ENCODE data around the gene NTRK3.
"Not testable (repeated sequence)": the region's sequence is repeated elsewhere in the genome, so short reads cannot be mapped to it uniquely, and the experiment has no call there.

The NTRK3 gene

DNA sequence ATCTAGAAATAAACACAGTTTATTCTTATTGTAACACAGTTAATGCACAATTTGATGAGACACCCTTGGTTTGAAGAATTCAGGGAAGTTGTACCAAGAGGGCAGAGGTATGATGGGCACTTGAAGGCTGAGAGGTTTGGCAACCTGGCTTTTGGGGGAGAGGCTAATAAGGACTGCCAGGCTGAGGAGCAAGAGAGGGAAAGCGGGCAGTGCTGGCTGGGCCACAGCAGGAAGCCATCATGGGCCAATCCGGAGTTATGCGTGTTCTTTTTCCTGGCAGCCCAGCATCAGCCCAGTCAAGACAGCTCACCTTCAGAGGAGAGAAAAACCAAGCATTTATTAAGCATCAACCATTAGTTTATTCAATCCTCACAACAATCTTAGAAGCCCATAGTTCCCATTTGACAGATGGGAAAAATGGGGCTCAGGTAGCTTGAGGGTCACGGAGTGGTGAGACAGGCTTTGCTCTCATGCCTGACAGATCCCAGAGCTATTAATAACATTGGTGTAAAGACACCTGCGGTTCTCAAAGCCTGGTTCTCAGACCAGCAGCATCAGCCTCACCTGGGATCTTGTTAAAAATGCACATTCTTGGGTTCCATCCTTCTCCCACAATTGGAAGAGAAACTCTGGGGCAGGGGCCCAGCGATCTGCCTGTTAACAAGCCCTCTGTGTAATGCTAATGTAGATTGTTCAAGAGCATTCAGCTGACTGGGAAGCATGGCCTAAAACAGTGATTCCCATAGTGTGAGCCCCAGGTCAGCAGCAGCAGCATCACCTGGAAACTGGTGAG, 183.7 kb downstream of the NTRK3 start:
- no peak for DNase-seq (ENCODE audit: low read depth)

DNA sequence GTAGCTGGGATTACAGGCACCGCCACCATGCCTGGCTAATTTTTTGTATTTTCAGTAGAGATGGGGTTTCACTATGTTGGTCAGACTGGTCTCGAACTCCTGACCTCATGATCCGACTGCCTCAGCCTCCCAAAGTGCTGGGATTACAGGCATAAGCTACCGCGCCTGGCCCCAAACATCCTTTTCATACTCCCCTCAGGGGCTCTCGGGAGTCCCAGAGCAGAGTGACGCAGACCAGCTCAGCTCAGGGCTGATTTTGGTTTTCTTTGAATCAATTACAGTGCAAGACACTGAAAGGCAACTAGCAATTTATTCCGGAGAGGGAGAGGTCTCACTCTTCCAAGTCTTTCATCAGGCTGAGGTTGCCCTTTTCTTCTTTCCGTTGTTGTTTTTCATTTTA, 184.4 kb downstream of the NTRK3 start:
- DNase-seq (ENCODE audit: low read depth), result not testable (repeated sequence)

DNA sequence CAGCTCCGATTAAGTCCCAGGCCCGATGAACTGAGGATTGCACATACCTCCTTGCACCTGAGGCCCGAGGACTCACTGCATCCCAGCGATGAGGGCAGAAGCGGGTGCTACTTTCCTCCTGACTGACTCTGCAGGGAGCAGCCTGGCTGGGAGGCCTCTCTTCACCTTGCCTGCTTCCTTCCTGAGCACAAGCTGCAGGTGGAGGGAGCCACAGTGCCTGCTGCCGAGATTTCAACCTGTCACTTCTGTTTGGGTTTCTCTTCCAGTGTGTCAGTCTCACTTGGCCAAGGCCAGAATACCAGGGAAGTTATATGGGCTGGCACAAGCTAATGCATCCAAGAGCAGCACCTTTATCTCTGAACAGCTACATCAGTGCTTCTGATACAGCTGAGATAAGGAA, 185.4 kb downstream of the NTRK3 start:
- DNase-seq (ENCODE audit: low read depth), result no peak

GRCh38 chr15:88069561-88069960, 187.0 kb downstream of the NTRK3 start:
- DNase-seq (ENCODE audit: low read depth), result no peak

- DNase-seq (ENCODE audit: low read depth), result no peak
Measured at GRCh38 chr15:88067331-88067685, 189.2 kb downstream of the NTRK3 start.

GRCh38 chr15:88066636-88067330, 189.8 kb downstream of the NTRK3 start:
- no peak for DNase-seq (ENCODE audit: low read depth)

DNA sequence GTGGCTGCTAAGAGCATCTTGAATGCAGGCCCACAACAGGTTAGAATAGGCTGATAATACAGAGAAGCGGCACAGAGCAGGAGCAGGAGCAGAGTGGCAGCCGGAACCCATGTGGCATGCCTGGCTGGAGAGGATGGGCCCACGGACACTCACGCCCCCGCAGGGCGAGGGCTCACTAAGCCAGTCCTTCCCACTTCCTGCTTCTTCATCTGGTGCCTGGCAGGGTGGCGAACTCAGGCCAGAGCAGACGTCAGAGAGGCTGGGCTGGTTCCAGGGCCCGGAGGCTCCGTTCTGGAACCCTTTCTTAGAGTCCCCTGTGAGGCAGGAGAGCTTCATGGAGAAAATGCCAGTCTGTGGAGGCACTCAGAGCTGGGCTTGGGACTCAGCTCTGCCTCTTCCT, 195.1 kb downstream of the NTRK3 start:
- DNase-seq (ENCODE audit: low read depth), result no peak

GRCh38 chr15:88060383-88060782, 196.2 kb downstream of the NTRK3 start:
- no peak for DNase-seq (ENCODE audit: low read depth)

DNA sequence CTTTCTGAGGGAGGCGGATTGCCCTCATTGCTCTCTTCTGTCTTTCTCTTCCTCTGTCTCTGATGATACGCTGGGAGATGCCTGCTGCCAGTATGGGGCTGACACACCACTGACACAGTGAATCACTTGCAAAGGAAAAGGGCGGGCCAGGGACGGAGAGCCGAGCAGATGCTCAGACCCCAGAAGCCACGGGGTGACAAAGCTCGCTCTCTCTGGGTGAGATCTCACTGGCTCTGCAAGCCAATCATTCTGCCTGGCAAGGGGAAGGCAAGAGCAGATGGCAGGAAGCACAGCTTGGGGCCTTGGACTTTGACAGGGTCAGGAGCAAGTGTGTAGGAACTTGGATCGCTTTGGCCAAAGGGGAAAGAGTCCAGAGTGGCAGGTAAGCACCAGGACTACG, 198.7 kb downstream of the NTRK3 start:
- DNase-seq (ENCODE audit: low read depth), result no peak

- DNase-seq (ENCODE audit: low read depth), result no peak
Measured at GRCh38 chr15:88049506-88049905, 207.0 kb downstream of the NTRK3 start.

DNA sequence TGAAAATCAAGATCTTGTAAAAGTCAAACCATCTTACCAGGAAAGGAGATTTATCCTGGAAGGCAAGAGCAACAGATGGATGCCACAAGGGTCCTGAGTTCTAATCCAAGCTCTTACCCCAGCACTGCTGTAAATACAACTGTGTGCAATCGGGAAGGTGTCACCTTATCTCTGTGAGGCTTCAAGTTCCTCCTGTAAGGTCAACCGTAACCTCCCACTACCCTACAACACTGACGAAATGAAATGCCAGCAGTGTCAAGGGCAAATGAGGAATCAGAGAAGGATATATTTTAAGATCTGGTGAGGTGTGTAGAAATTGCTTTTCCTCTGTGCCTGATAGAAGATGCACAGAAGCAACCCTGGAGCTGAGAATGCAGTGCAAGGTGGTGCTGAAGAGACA, 207.8 kb downstream of the NTRK3 start:
- DNase-seq (ENCODE audit: low read depth), result no peak

- DNase-seq (ENCODE audit: low read depth), result no peak
Measured at GRCh38 chr15:88048237-88048636, 208.3 kb downstream of the NTRK3 start.

DNA sequence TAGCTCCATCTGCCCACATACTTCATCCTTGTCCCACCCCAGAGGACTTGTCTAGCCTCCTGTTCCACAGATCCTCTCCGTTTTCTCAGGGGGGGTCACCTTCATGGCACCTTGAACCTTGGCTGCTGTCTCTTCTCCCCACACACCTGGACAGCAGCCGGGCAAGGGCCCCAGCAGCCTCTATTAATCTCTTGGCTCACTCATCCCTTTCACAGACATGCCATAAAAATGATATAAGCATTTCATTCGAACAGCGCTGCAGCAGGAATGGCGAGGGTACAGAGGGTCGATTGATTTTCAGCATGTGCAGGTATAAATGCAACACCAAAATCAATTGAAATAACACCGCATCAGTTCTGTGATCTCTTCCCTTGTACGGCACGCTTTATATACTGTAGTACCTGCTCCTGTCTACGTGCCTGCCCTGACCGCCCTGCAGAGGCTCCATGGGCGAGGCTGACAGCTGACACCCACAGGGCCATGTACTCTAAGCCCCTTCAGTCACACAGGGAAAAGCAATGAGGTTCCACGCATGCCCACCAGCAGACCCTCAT, 209.9 kb downstream of the NTRK3 start:
- no peak for DNase-seq (ENCODE audit: low read depth)

- no peak for DNase-seq (ENCODE audit: low read depth)
Measured at GRCh38 chr15:88043396-88043795, 213.1 kb downstream of the NTRK3 start.

GRCh38 chr15:88042047-88042446, 214.5 kb downstream of the NTRK3 start:
- no peak for DNase-seq (ENCODE audit: low read depth)

- no peak for DNase-seq (ENCODE audit: low read depth)
Measured at GRCh38 chr15:88040516-88040915, 216.0 kb downstream of the NTRK3 start.

GRCh38 chr15:88038261-88038660, 218.3 kb downstream of the NTRK3 start:
- no peak for DNase-seq (ENCODE audit: low read depth)

DNA sequence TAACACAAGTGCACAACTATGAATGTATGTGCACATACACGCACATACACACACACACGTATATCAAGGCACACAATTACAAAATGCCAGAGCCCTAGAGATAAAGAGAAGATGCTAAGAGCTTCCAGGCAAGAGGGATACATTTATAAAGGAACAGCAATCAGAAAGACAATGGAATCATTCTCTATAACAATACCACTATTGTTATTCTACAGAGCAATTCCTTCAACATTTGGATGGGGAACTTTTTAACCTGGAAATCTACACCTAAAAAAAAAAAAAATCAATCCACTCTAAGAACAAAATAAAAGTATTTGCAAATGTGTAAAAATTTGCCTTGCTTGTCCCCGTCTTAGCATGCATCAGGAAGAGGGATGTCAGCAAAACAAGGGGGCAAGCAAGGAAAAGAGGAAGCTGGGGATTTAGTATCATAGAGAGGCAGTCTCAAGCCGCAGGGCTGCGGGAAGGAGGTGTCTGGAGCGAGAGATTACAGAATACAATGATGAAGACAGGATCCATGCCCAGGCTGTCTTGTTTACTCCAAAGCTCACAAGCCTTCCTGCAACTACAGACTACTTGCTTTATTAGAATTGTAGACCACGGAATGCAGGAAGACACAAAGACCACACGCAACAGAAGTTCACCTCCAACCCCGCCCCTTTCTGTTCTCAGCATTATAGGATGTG, 220.2 kb downstream of the NTRK3 start:
- no peak for DNase-seq (ENCODE audit: low read depth)

GRCh38 chr15:88035381-88035780, 221.2 kb downstream of the NTRK3 start:
- DNase-seq (ENCODE audit: low read depth), result no peak

DNA sequence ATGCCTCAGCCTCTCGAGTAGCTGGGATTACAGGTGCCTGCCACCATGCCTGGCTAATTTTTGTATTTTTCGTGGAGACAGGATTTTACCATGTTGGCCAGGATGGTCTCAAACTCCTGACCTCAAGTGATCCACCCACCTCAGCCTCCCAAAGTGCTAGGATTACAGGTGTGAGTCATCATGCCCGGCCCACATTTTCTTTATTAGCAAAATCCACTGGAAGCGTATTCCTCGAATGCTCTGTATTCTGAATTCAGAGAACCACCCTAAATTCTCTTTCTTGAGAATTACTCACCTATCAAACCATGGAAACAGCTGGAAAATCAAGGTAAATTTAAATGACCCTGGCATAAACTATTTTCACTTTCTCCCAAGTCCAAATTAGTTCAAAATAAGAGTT, 223.1 kb downstream of the NTRK3 start:
- DNase-seq (ENCODE audit: low read depth), result not testable (repeated sequence)

DNA sequence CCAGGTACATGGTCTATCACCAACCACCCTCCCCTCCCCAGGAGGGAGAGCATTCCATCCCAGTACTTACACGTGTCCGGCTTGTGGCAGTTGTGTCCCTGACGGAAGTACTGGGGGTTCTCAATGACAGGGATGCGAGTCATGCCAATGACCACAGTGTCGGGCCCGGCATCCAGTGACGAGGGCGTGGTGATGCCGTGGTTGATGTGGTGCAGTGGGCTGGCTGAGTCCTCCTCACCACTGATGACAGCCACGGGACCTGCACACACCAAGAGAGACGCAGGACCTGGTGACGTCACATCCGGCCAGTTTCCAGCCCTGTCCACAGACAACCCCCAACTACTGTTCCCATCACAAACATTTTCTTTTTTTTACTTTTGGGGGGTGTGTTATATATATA, 223.8 kb downstream of the NTRK3 start:
- no peak for DNase-seq (ENCODE audit: low read depth)

DNA sequence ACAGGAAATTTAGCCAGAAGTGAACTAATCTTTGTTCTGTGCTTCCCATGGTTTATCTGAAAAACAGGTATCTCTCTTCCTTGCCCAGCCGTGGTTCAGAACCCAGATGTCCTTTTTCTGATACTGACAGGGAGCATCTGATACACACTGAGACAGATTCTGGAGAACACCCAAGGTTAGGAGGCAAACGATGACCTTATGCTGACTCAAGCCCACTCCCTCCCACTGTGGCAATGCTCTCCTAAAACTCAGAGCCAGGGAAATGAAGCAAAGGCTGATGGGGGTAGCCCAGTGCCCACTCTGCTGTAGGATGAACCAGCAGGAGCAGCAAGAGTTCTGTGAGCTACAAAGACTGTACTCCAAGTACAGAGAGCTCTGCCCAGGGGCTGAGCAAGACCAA, 225.1 kb downstream of the NTRK3 start:
- DNase-seq (ENCODE audit: low read depth), result no peak

- no peak for DNase-seq (ENCODE audit: low read depth)
Measured at GRCh38 chr15:88029696-88030095, 226.8 kb downstream of the NTRK3 start.
